HG02588 (cell line): ENCODE data around the gene HRG.
"Not testable (repeated sequence)": the region's sequence is repeated elsewhere in the genome, so short reads cannot be mapped to it uniquely, and the experiment has no call there.

Experiments used
- ATAC-seq: cut with Tn5 transposase; IDR thresholded peaks from one replicate; pipeline ENCODE4 v1.9.1; 2021; ENCODE audit warnings: mild to moderate bottlenecking, moderate library complexity; ENCODE audit not compliant: unreplicated experiment

Gene HRG

GRCh38 chr3:186665625-186666188, at the start of gene HRG:
HRG (plus strand) TSS chr3:186666014; CDS start chr3:186666032, 18 bp downstream.
- no peak for ATAC-seq

GRCh38 chr3:186616299-186616617, 49.6 kb upstream of the HRG start:
- ATAC-seq = no peak

- ATAC-seq = peak; percentile 88
These were observed 48.5 kb upstream of the HRG start for GRCh38 chr3:186617036-186617946.

GRCh38 chr3:186618318-186618938, 47.4 kb upstream of the HRG start:
- no peak for ATAC-seq

GRCh38 chr3:186619787-186620212, 46.0 kb upstream of the HRG start:
- ATAC-seq = no peak

- no peak for ATAC-seq
These were observed 45.4 kb upstream of the HRG start for GRCh38 chr3:186620213-186621092.

- ATAC-seq = no peak
These were observed 43.7 kb upstream of the HRG start for GRCh38 chr3:186621894-186622650.

GRCh38 chr3:186622651-186623310, 43.0 kb upstream of the HRG start:
- ATAC-seq = no peak

- ATAC-seq = no peak
These were observed 41.2 kb upstream of the HRG start for GRCh38 chr3:186624598-186624997.

- ATAC-seq = no peak
These were observed 40.2 kb upstream of the HRG start for GRCh38 chr3:186625600-186626042.

- no peak for ATAC-seq
These were observed 39.5 kb upstream of the HRG start for GRCh38 chr3:186626254-186626847.

GRCh38 chr3:186627852-186628414, 37.9 kb upstream of the HRG start:
- ATAC-seq = no peak

- ATAC-seq = no peak
These were observed 37.1 kb upstream of the HRG start for GRCh38 chr3:186628756-186629155.

- ATAC-seq = no peak
These were observed 34.7 kb upstream of the HRG start for GRCh38 chr3:186630950-186631641.

GRCh38 chr3:186633481-186633880, 32.3 kb upstream of the HRG start:
- ATAC-seq = no peak

GRCh38 chr3:186634207-186634606, 31.6 kb upstream of the HRG start:
- not testable (repeated sequence) for ATAC-seq

GRCh38 chr3:186635532-186635931, 30.3 kb upstream of the HRG start:
- ATAC-seq = no peak

- ATAC-seq = no peak
These were observed 29.3 kb upstream of the HRG start for GRCh38 chr3:186636536-186636935.
